ENCODE data around the gene RTL1.

RTL1 gene

DNA sequence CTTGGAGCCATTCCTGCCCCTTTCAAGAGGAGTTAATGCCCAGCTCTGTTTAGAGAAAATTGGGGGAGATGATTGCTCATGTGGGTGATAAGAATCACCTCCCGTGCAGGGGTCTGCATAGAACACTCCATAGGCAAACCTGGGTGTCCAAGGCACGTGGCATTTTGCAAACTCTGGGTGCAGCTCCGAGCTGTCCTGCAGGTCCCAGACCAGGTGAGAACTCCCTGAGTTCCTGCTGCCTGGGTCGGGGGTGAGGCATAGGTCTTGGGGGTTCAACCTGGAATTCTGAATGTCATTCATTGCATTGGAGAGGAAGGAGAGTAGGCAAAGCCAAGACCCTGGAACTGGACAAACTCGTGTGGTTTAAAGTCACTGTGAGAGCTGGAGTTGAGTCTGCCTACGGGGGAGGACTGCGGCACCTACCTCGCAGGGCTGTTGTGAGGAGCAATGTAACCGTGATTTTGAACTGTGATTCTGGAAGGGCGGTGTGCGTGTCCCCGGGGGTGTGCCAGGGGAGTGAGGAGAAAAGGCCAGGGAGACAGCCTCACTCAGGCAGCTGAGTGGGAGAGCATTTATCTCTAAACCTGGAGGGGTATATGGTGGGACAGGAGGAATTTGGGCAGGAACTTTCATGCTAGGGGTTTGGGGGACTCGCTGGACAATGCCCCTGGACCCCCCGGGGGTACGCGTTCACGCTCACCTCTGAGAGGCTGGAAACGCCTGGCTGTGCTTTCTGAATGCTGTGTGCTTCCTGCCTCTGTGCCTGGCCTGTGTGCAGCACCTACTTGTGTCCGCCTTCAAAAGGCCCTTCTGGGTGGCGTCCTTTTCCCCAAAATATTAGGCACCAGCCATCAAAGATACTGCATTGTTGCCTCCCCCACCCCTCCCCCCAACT, 47.2 kb downstream of the RTL1 start:
- TF ChIP-seq, protein P1, sequence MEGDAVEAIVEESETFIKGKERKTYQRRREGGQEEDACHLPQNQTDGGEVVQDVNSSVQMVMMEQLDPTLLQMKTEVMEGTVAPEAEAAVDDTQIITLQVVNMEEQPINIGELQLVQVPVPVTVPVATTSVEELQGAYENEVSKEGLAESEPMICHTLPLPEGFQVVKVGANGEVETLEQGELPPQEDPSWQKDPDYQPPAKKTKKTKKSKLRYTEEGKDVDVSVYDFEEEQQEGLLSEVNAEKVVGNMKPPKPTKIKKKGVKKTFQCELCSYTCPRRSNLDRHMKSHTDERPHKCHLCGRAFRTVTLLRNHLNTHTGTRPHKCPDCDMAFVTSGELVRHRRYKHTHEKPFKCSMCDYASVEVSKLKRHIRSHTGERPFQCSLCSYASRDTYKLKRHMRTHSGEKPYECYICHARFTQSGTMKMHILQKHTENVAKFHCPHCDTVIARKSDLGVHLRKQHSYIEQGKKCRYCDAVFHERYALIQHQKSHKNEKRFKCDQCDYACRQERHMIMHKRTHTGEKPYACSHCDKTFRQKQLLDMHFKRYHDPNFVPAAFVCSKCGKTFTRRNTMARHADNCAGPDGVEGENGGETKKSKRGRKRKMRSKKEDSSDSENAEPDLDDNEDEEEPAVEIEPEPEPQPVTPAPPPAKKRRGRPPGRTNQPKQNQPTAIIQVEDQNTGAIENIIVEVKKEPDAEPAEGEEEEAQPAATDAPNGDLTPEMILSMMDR (IDR thresholded peaks at IDR 0.05; ENCODE audit: low read depth, low read length, missing control alignments) = no peak
- no peak for DNase-seq (ENCODE audit: low read depth)
- H3K4me3 ChIP-seq (ENCODE audit: low read depth, low read length) = no peak overlapping the region

DNA sequence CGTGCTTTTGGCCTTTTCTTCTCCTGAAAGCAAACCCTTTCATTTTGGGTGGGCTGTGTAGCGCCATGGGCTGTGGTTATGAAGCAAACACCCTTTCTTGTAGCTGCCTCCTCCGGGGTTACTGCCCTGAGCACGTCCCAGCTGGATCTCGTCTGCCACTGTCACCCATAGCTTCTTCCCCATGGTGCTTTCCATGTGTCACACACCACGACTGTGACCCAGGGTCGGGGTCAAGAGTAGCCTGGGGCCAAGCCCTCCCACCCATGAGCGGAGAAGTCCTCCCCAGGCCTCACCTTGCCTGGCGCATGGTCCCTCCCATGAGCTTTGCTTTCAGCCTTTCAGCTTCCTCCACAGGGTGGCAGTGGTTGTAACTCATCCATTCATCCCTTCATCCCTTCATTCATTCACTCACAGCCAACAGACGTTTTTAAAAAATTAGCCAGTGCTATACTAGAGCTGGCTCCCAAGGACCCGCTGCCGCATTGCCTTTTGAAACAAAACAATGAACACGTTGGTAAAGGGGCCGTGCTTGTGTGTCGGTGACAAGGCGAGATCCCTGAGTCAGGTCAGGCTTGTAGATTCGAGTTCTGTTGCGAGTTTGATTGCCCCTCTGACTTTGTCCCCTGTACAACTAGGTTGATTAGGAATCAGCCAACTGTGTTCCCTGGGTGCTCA, 48.1 kb downstream of the RTL1 start:
- no peak overlapping the region for H3K4me3 ChIP-seq (ENCODE audit: low read depth, low read length)
- no peak for DNase-seq (ENCODE audit: low read depth)
- TF ChIP-seq, protein P1 (IDR thresholded peaks at IDR 0.05; ENCODE audit: low read depth, low read length, missing control alignments) = no peak

DNA sequence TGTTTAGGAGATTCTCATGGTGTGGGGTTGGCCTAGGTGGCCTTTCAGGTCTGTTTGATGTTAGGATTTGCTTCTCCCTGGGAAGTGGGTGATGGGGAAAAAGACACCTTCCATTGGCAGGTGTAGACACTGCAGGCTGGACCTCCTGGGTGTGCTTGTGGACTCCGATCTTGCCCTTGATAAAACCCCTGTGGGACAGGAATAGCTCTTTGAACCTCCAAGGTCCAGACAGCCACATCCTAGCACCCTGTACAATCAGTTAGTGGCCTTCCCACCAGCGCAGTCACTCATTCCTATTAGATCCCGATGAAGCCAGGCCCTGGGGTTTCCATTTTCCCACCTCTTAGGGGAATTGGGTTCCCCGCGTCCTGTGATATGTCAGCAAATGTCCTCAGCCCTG, 49.1 kb downstream of the RTL1 start:
- H3K4me3 ChIP-seq (ENCODE audit: low read depth, low read length) = no peak overlapping the region
- DNase-seq (ENCODE audit: low read depth) = no peak
- TF ChIP-seq, protein P1 (IDR thresholded peaks at IDR 0.05; ENCODE audit: low read depth, low read length, missing control alignments) = no peak

DNA sequence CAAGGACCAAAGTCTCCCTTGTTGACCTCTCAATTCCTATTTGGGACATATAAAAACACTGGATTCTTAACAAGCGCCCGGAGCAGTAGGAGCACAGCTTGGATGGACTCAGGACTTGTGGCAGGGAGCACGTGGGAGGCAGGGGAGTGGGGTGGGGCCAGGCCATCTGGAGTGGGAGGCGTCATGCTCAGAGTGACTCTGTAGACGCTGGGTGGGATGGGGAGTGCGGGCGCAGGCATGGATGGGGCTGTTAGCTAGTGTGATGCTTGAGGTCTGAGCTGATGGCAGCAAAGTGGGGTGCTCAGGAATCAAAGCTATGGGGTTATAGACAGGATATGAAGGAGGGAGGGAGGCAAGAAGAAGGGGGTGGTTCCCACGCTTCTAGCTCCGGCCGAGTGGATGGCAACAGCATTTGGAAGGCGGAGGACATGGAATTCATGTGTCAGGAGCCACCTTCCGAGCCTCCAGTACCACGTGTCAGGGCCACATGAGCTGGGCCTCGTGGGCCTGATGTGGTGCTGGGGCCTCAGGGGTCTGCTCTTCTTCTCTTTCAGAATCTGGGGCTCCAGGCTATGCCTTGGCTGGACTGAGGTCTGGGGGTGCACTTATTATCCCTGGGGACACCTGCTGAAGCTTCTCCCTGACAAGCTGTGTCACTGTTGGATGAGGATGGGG, 51.4 kb downstream of the RTL1 start:
- DNase-seq (ENCODE audit: low read depth) = no peak
- TF ChIP-seq, protein P1 (IDR thresholded peaks at IDR 0.05; ENCODE audit: low read depth, low read length, missing control alignments) = no peak
- H3K4me3 ChIP-seq (ENCODE audit: low read depth, low read length) = no peak overlapping the region

DNA sequence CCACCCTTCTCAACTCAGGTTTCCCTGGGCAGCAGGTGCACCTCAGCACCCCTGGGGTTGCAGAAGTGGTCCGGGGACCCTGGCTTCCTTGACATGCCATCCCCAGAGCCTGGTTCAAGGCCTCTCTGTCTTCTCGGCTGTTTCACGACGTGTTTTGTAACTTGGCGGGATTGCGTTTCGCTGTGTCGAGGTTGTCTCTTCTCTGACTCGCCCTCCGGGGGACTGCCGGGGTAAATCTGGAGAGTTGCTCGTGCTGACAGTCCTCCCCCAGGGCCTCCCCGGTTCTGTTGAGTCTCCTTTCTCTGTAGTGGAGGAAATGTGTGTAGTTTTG, 52.0 kb downstream of the RTL1 start:
- H3K4me3 ChIP-seq (ENCODE audit: low read depth, low read length) = no peak overlapping the region
- no peak for DNase-seq (ENCODE audit: low read depth)
- TF ChIP-seq, protein P1 (IDR thresholded peaks at IDR 0.05; ENCODE audit: low read depth, low read length, missing control alignments) = no peak

DNA sequence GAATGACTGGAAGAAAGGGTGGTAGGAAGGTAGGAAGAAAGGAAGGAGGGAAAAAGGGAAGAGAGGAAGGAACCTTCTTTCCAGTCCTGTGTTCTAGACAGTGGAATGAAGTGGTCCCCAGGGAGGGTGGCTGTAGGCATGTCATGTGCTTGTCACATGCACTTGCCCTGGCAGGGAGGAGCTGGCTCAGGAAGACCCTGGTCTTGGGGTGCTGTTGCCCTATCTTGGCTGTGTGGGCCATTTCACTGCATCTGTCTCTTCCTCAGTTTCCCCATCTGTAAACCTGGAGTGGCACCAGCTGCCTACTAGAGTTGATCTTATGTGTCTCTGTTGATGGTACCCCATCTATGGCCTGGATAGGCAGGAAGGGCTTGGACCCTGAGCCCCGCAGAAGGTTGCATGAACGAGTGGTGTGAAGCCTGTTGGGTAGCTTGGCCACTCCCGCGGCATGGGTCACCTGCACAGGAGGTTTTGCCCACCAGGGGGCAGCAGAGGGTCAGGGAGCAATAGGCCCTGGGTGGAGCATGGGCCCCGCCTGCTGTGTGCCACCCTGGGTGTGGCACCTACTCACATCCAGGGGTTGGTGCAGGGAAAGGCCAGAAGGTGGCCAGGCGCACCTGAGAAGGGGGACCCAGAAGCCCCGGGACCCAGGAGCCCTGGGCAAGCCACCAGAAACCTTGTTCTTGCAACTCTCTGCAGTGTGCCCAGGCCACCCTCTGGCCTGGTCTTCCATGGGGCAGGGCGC, 52.5 kb downstream of the RTL1 start:
- TF ChIP-seq, protein P1 (IDR thresholded peaks at IDR 0.05; ENCODE audit: low read depth, low read length, missing control alignments) = peak; percentile 84
- peak; percentile 16 for DNase-seq (ENCODE audit: low read depth)
- no peak overlapping the region for H3K4me3 ChIP-seq (ENCODE audit: low read depth, low read length)

Data from GM12864 (cell line).